GM12873 (cell line): ENCODE results near the gene TMEM253.

Experiments
- TF ChIP-seq, protein P1 (sequence below): IDR thresholded peaks from 2 replicates; pipeline ENCODE4 v1.5.1; 2012; ENCODE audit warnings: low read depth, mild to moderate bottlenecking, moderate library complexity, low read length, control low read depth; ENCODE audit not compliant: insufficient read depth; ENCODE audit errors: missing control alignments

Gene TMEM253

DNA sequence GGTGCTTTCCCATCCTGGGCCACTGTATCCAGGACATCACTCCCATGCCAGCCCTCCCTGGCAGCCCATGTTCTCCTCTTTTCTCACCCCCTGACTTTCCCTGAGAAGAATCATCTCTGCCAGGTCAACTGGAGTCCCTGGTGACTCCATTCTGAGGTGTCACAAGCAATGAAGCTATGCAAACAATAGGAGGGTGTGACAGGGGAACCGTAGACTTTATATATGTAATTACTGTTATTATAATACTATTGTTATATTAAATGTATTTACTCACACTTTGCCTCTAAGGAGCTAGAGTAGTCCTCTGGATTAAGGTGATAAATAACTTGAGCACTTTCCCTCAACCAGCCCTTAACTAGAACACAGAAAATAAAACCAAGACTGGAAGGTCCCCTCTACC is 11.6 kb upstream of the TMEM253 start:
- TF ChIP-seq, protein P1, sequence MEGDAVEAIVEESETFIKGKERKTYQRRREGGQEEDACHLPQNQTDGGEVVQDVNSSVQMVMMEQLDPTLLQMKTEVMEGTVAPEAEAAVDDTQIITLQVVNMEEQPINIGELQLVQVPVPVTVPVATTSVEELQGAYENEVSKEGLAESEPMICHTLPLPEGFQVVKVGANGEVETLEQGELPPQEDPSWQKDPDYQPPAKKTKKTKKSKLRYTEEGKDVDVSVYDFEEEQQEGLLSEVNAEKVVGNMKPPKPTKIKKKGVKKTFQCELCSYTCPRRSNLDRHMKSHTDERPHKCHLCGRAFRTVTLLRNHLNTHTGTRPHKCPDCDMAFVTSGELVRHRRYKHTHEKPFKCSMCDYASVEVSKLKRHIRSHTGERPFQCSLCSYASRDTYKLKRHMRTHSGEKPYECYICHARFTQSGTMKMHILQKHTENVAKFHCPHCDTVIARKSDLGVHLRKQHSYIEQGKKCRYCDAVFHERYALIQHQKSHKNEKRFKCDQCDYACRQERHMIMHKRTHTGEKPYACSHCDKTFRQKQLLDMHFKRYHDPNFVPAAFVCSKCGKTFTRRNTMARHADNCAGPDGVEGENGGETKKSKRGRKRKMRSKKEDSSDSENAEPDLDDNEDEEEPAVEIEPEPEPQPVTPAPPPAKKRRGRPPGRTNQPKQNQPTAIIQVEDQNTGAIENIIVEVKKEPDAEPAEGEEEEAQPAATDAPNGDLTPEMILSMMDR = no peak

DNA sequence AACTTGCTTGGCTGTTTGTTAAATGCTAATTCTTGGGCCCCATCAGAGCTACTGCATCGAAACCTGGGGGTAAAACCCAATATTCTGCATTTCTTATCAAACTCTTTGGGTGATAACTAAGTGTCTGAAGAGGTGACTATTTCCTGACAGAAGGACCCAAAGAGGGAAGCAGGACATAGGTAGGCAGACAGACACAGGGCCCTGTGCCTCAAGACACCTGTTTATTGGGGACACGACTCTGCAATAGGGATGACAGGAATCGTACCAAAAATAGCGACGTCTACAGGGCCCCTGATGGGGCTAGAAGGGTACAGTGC is 11.0 kb upstream of the TMEM253 start:
- TF ChIP-seq, protein P1 = no peak

DNA sequence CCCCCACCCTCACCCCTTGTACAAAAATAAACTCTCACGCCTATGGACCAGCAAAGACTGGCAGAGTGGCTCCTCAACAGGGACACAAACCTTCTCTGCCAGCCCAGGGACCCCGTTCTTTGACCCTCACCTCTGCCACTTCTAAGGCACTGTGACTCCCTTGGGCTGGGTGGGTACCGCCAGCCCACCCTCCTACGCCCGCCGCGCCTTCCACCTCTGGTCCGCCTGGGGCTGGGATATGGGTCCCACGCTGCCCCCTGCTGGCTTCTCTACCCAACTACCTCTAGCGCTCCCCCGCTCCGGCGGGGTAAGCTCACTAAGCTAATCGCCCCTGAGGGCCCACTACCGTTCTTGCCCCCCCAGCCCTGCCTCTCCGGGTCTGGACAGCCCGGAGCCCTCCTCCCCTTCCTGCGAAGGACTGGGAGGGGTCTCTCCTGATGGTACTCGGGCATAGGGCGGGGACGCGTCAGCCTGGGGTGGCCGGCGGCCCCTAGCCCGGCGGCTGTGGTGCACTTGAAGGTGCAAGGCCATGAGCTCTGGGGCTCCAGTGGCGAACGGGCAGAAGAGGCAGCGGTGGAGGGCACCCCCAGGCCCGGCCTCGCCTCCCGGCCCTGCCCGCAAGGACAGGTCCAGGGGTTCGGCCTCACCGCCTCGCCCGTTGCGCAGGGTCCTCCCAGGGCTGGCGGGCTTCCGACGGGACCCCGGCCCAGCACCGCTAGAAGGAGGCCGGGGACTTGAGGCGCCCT is 10.5 kb upstream of the TMEM253 start:
- TF ChIP-seq, protein P1 = peak; percentile 50

DNA sequence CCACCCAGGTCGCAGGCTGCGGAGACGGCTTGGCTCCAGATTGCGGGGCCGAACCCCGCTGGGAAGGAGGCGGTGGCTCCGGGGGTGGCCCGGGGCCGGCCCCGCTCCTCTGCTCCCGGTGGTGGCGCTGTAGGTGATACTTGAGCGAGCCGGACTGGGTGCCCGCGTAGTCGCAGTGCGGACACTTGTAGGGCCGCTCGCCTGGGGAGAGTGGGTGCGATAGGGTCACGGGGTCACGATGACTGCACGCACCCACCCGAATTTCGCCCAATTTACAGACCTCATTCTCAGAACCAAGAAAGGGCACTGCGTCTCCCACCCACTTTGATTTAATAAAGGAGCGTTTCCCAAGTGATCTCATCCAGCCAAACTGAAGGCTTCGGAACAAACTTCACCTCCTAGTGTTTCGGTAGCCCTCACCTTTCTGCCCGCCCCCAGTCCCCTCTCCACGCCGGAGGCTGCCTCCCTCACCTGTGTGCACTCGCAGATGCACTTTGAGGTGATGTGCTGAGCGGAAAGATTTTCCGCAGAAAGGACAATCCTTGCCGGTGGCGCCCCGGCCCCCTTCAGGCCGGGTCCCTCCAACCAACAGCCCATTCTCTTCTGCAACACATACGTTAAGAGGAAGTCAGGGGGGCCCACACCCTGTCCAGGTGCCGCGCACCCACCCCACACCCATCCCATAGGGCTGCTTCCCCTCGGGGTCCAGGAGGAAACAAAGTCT is 9.8 kb upstream of the TMEM253 start:
- TF ChIP-seq, protein P1 = no peak

DNA sequence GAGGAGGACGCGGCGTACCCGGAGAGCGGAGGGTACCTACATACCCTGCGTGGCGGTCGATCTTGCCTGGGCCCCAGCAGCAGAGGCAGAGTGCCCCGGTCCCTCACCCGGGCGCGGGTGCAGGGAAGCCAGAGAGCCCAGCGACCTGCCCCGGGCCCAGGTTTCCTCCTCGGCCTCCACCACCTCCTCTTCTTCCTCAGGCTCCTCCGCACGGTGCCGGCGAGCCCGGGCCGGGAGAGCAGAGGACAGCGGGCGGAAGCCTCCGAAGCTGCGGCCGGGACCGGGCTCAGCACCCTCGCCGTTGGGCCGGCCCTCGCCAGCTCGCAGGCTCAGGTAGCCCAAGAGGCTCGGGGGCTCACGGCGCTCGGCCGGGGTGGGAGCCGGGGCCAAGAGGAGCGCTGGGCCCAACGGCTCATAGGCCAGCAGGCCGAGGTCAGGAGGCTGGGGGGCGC is 9.0 kb upstream of the TMEM253 start:
- TF ChIP-seq, protein P1 = no peak

DNA sequence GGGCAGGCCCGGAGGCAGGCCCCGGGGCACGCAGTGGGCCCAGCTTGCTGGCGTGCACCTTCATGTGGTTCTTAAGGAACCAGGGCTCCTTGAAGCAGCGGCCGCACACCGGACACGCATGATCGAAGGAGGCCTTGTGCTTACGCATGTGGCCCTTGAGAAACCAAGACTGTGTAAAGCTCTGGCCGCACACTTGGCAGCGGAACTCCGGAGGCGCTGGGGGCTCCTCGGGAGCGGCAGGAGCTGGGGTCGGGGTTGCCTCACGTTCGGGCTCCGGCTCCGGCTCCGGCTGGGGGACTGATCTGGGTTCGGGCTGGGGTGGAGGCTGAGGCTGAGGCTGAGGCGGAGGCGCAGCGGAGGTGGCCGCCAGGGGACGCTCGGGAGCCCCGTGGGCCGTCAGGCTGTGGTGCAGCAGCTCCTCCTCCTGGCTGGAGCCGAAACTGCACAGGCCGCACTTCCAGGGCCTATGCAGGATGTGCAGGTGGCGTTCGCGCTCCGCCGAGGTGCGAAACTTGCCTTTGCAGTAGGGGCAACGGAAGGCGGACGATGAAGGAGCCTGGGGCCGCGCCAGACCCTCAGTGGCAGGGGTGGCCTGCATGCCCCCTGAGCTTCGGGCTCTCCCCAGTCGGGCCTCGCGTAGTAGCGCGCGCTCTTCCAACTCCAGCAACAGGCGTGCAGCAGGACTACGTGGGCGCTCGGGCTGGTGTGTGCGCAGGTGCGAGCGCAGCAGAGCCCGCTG is 8.4 kb upstream of the TMEM253 start:
- TF ChIP-seq, protein P1 = peak; percentile 100

DNA sequence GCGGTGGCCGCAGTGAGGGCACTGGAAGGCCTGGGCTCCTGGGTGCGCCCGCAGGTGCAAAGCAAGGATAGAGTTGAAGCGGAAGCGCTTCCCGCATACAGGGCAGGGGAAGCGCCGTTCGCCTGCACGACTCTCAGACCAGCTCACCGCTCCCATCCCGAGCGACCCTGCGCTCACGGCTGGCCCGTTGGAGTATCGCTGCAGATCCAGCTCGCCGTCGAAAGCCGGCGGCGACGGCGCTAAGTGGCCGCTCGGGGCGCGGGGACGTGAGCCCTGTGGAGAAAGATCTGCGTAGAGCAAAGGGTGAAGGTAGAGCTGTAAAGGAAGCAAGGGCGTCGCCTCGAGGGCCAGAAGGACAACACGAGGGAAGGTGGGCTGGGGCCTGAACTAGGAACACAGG is 7.8 kb upstream of the TMEM253 start:
- TF ChIP-seq, protein P1 = no peak
